Stimulated activated CD8-positive, alpha-beta memory T cell treated with anti-CD3 and anti-CD28 coated beads, Interleukin-12 subunit alpha, Interleukin-12 subunit beta, amount 100 ng/mL, for 24 hours (primary cell): Measurements from ENCODE around the gene ROBO1.
"Not testable (repeated sequence)": the region's sequence is repeated elsewhere in the genome, so short reads cannot be mapped to it uniquely, and the experiment has no call there.

ENCODE experiments used
- DNase-seq: peaks from one replicate; pipeline ENCODE4 v3.0.0-alpha.2; 2020; ENCODE audit errors: extremely low read depth

The ROBO1 gene

GRCh38 chr3:78701537-78701936 is 1066.3 kb downstream of the ROBO1 start:
- DNase-seq, result no peak

- no peak for DNase-seq
Measured at GRCh38 chr3:78698431-78698830, 1069.4 kb downstream of the ROBO1 start.

- DNase-seq, result no peak
Measured at GRCh38 chr3:78697426-78697825, 1070.4 kb downstream of the ROBO1 start.

- DNase-seq, result no peak
Measured at GRCh38 chr3:78690766-78691165, 1077.0 kb downstream of the ROBO1 start.

- no peak for DNase-seq
Measured at GRCh38 chr3:78689378-78689777, 1078.4 kb downstream of the ROBO1 start.

- DNase-seq, result no peak
Measured at GRCh38 chr3:78687520-78687919, 1080.3 kb downstream of the ROBO1 start.

- DNase-seq, result no peak
Measured at GRCh38 chr3:78683284-78683683, 1084.5 kb downstream of the ROBO1 start.

- DNase-seq, result not testable (repeated sequence)
Measured at GRCh38 chr3:78675119-78675805, 1092.5 kb downstream of the ROBO1 start.

- no peak for DNase-seq
Measured at GRCh38 chr3:78670746-78671145, 1097.1 kb downstream of the ROBO1 start.

- DNase-seq, result no peak
Measured at GRCh38 chr3:78670094-78670493, 1097.7 kb downstream of the ROBO1 start.

- no peak for DNase-seq
Measured at GRCh38 chr3:78668302-78668701, 1099.5 kb downstream of the ROBO1 start.

- DNase-seq, result no peak
Measured at GRCh38 chr3:78666470-78666800, 1101.4 kb downstream of the ROBO1 start.

GRCh38 chr3:78665776-78666469 is 1101.9 kb downstream of the ROBO1 start:
- DNase-seq, result no peak

- no peak for DNase-seq
Measured at GRCh38 chr3:78665101-78665500, 1102.7 kb downstream of the ROBO1 start.

GRCh38 chr3:78660957-78661356 is 1106.8 kb downstream of the ROBO1 start:
- no peak for DNase-seq

- DNase-seq, result no peak
Measured at GRCh38 chr3:78659386-78659987, 1108.3 kb downstream of the ROBO1 start.

GRCh38 chr3:78647726-78648125 is 1120.1 kb downstream of the ROBO1 start:
- DNase-seq, result no peak

GRCh38 chr3:78645628-78646310 is 1122.0 kb downstream of the ROBO1 start:
- no peak for DNase-seq

GRCh38 chr3:78644847-78645246 is 1123.0 kb downstream of the ROBO1 start:
- no peak for DNase-seq

GRCh38 chr3:78642226-78643035 is 1125.4 kb downstream of the ROBO1 start:
- DNase-seq, result no peak

GRCh38 chr3:78641703-78642102 is 1126.1 kb downstream of the ROBO1 start:
- no peak for DNase-seq

GRCh38 chr3:78634316-78634715 is 1133.5 kb downstream of the ROBO1 start:
- DNase-seq, result no peak
